Endothelial cell of umbilical vein (primary cell): Measurements from ENCODE around the gene MEGF11. TPM values are rescaled to one million over a fixed set of nuclear protein-coding genes. Genes with fewer than 3 reads are reported as not detected.

ENCODE experiments used
- BruUV-seq: library from RNA; stranded (reverse); fragments of 400-500 nt; replicated peaks from 2 replicates; lab custom pipeline; 2021; lab: Mats Ljungman, UMichigan
- CTCF ChIA-PET: fragments of 300-600, 350-600 bp; sonication (Branson Sonifier 250); formaldehyde crosslinking; loops from one replicate; lab custom pipeline; 2021; ENCODE audit warnings: antibody characterized with exemption, inconsistent platforms; lab: Charles Lee
- POLR2A ChIA-PET: fragments of 300-600, 350-600 bp; sonication (Branson Sonifier 250); formaldehyde crosslinking; loops from one replicate; lab custom pipeline; 2021; ENCODE audit warnings: antibody characterized with exemption, inconsistent platforms; lab: Charles Lee
- DNase-seq: peaks from one replicate; pipeline ENCODE4 v3.0.0-alpha.2; 2011; ENCODE audit warnings: low read depth, low spot score
- FAIRE-seq: peaks from 2 replicates; lab custom pipeline; 2011; peaks lifted over from hg19 to GRCh38; lab: Jason Lieb, UNC
- H2AFZ ChIP-seq: 2 replicates; pipeline ENCODE4 v1.6.0; 2012; ENCODE audit warnings: low read depth, low read length, control low read depth, inconsistent platforms
- H3K27ac ChIP-seq: 2 replicates; pipeline ENCODE4 v1.5.1; 2011; ENCODE audit warnings: low read depth, mild to moderate bottlenecking, control low read depth, low read length, moderate library complexity; ENCODE audit not compliant: insufficient read depth
- H3K27me3 ChIP-seq, 2 experiments: 2 replicates each; pipeline versions ENCODE4 v1.6.0 to v1.6.1; 2011; ENCODE audit warnings: low read length in 2 of 2, mixed read lengths in 1 of 2; ENCODE audit not compliant: control insufficient read depth in 2 of 2, insufficient read depth in 2 of 2
- H3K36me3 ChIP-seq, 2 experiments: 2 replicates in 1 of 2; 3 replicates in 1 of 2; pipeline ENCODE4 v1.5.1; 2011; ENCODE audit warnings: low read length in 2 of 2, mild to moderate bottlenecking in 1 of 2, moderate library complexity in 1 of 2; ENCODE audit not compliant: control insufficient read depth in 2 of 2, insufficient read depth in 2 of 2; ENCODE audit errors: extremely low read depth in 1 of 2
- H3K4me1 ChIP-seq: 3 replicates; pipeline ENCODE4 v1.5.1; 2011; ENCODE audit warnings: mild to moderate bottlenecking, low read length; ENCODE audit not compliant: control insufficient read depth, insufficient read depth; ENCODE audit errors: extremely low read depth
- H3K4me2 ChIP-seq: 2 replicates; pipeline ENCODE4 v1.6.1; 2011; ENCODE audit warnings: low read length, control low read depth, mixed read lengths; ENCODE audit not compliant: insufficient read depth
- H3K4me3 ChIP-seq, 3 experiments: fragments of 200-600 bp in 1 of 3; sonication (generic), shearing (Covaris generic) in 1 of 3; replicated peaks in 1 of 3; 2 replicates each; pipeline ENCODE4 v1.5.1; 2011 to 2016; ENCODE audit warnings: control low read depth in 3 of 3, low read length in 3 of 3, mild to moderate bottlenecking in 2 of 3, inconsistent platforms in 1 of 3, low read depth in 1 of 3, moderate library complexity in 1 of 3; ENCODE audit not compliant: insufficient read depth in 1 of 3
- H3K79me2 ChIP-seq: 2 replicates; pipeline ENCODE4 v1.6.0; 2012; ENCODE audit warnings: low read length, inconsistent platforms; ENCODE audit not compliant: control insufficient read depth, insufficient read depth
- H3K9ac ChIP-seq: replicated peaks from 2 replicates; pipeline ENCODE3; 2011; ENCODE audit warnings: low read length, control low read depth; ENCODE audit not compliant: insufficient read depth; ENCODE audit errors: extremely low read depth
- H3K9me1 ChIP-seq: replicated peaks from 3 replicates; pipeline ENCODE4 v1.6.0; 2011; ENCODE audit warnings: mild to moderate bottlenecking, low read length; ENCODE audit not compliant: control insufficient read depth, insufficient read depth; ENCODE audit errors: extremely low read depth
- H3K9me3 ChIP-seq: replicated peaks from 2 replicates; pipeline ENCODE4 v1.5.1; 2012; ENCODE audit warnings: low read length, inconsistent platforms; ENCODE audit not compliant: control insufficient read depth, insufficient read depth
- H4K20me1 ChIP-seq: replicated peaks from 2 replicates; pipeline ENCODE3; 2011; ENCODE audit warnings: mild to moderate bottlenecking, low read length; ENCODE audit not compliant: control insufficient read depth, insufficient read depth; ENCODE audit errors: extremely low read depth
- CTCF ChIP-seq, 2 donors: IDR thresholded peaks; 1 replicate in 1 of 2; 2 replicates in 1 of 2; pipeline ENCODE4 v1.5.1; 2011; ENCODE audit warnings: low read length in 2 of 2, mild to moderate bottlenecking in 2 of 2, moderate library complexity in 2 of 2, control low read depth in 1 of 2, inconsistent platforms in 1 of 2, low read depth in 1 of 2; ENCODE audit not compliant: insufficient read depth in 1 of 2; ENCODE audit errors: extremely low read depth in 1 of 2
- EZH2 ChIP-seq: IDR thresholded peaks from 2 replicates; pipeline ENCODE4 v1.6.1; 2012; ENCODE audit warnings: borderline replicate concordance, low read depth, mild to moderate bottlenecking, moderate library complexity, low read length, inconsistent platforms; ENCODE audit not compliant: severe bottlenecking
- FOS ChIP-seq: IDR thresholded peaks from 2 replicates; pipeline ENCODE4 v1.6.1; 2011; ENCODE audit warnings: mild to moderate bottlenecking, low read length, moderate library complexity, borderline replicate concordance; ENCODE audit not compliant: insufficient read depth
- GATA2 ChIP-seq: IDR thresholded peaks from 2 replicates; pipeline ENCODE4 v1.7.0; 2011; ENCODE audit warnings: low read depth, mild to moderate bottlenecking, moderate library complexity, mixed read lengths, low read length; ENCODE audit not compliant: insufficient read length, insufficient read depth
- JUN ChIP-seq: IDR thresholded peaks from 2 replicates; pipeline ENCODE4 v1.6.1; 2011; ENCODE audit warnings: borderline replicate concordance, low read depth; ENCODE audit not compliant: insufficient read length, insufficient read depth
- MAX ChIP-seq: IDR thresholded peaks from 2 replicates; pipeline ENCODE4 v1.6.1; 2011; ENCODE audit not compliant: insufficient read depth, insufficient read length
- MYC ChIP-seq: IDR thresholded peaks from one replicate; pipeline ENCODE4 v1.6.1; 2011; ENCODE audit warnings: mild to moderate bottlenecking, low read depth, low read length
- POLR2A ChIP-seq: IDR thresholded peaks from 2 replicates; pipeline ENCODE4 v1.6.1; 2012; ENCODE audit warnings: low read depth, mild to moderate bottlenecking, control low read depth, low read length
- POLR2AphosphoS5 ChIP-seq: IDR thresholded peaks from 2 replicates; pipeline ENCODE4 v1.6.1; 2012; ENCODE audit warnings: low read depth, mild to moderate bottlenecking, control low read depth, low read length, moderate library complexity; ENCODE audit not compliant: insufficient read depth
- dilution Hi-C: fragments of 300-500 bp; cut with MboI; formaldehyde crosslinking; loops from one replicate; pipeline ENCODE4 v1.15.0; 2019; ENCODE audit warnings: low sequenced_read_pairs; ENCODE audit not compliant: extremely low pct_ligation_motif_present
- intact Hi-C: fragments of 100-400 bp; cut with micrococcal nuclease; formaldehyde crosslinking; loops from one replicate; pipeline ENCODE4 v1.10.0; 2022
- polyA plus RNA-seq, 4 experiments: library from polyadenylated mRNA; depleted of rRNA in 3 of 4; stranded (reverse) in 3 of 4; unstranded in 1 of 4; fragments of >200 nt; gene quantifications; 2 replicates each; pipeline versions ENCODE4 v1.2.1 to v1.2.3, GENCODE V29; 2011 to 2012; ENCODE audit warnings: missing spikeins in 1 of 4
- total RNA-seq: library from RNA; stranded (reverse); gene quantifications from 2 replicates; pipeline ENCODE4 v1.2.3, GENCODE V29; 2021

The MEGF11 gene
- total and polyA plus RNA-seq, 2 donors (not counting 3 experiments of a cell fraction or from before 2014, with no cell fraction given) = not detected

- Histone ChIP-seq H2AFZ (no peak overlapping the region), H3K4me2 (no peak overlapping the region), H3K9me3 (no peaks in the 10 kb centered on the region), H3K4me3 (no peak overlapping the region), H3K79me2 (no peaks in the 10 kb centered on the region), H3K4me1 (no peaks in the 10 kb centered on the region), H4K20me1 (no peaks in the 10 kb centered on the region), H3K9ac (no peak overlapping the region), H3K36me3 (no peaks in the 10 kb centered on the region), H3K9me1 (no peaks in the 10 kb centered on the region), H3K27me3 (peaks cover 0 to 2% of the 10 kb centered on the region in 2 experiments), H3K27ac (no peak overlapping the region)
- intact Hi-C loops = no loop called here
- no TSS peak for BruUV-seq
- ChIA-PET POLR2A (no interaction called here), CTCF (no interaction called here)
- DNase-seq (no peak), FAIRE-seq (no peak)
- dilution Hi-C loops = no loop called here
- TF ChIP-seq EZH2 = no peak
- TF ChIP-seq MYC = no peak
- no peak for TF ChIP-seq JUN
- TF ChIP-seq FOS = no peak
- no peak for TF ChIP-seq GATA2
- TF ChIP-seq CTCF (IDR thresholded peaks at IDR 0.05; ENCODE audit: extremely low read depth in 1 of 2, insufficient read depth in 1 of 2, low read depth in 1 of 2, low read length in 2 of 2) = no peak
- no peak for TF ChIP-seq POLR2AphosphoS5
- TF ChIP-seq POLR2A = no peak
- no peak for TF ChIP-seq MAX
These were observed 106.1 kb downstream of the MEGF11 start for GRCh38 chr15:66147440-66147839.
